Ishikawa (cell line): ENCODE measurements around the gene FAM25A.

ENCODE experiments used
- CEBPB ChIP-seq: IDR thresholded peaks from 2 replicates; pipeline ENCODE4 v1.6.1; 2012
- CREB1 ChIP-seq: IDR thresholded peaks from 2 replicates; pipeline ENCODE4 v1.6.1; 2012; ENCODE audit warnings: low read depth
- EGR1 ChIP-seq: IDR thresholded peaks from 2 replicates; pipeline ENCODE4 v1.6.1; 2012
- EP300 ChIP-seq: IDR thresholded peaks from 2 replicates; pipeline ENCODE4 v1.6.1; 2012; ENCODE audit warnings: borderline replicate concordance
- FOXM1 ChIP-seq: IDR thresholded peaks from 2 replicates; pipeline ENCODE4 v1.6.1; 2012; ENCODE audit warnings: low read depth, borderline replicate concordance
- MAX ChIP-seq: IDR thresholded peaks from 2 replicates; pipeline ENCODE4 v1.6.1; 2012
- NFIC ChIP-seq: IDR thresholded peaks from 2 replicates; pipeline ENCODE4 v1.6.1; 2012
- RAD21 ChIP-seq: IDR thresholded peaks from 2 replicates; pipeline ENCODE4 v1.6.1; 2012; ENCODE audit warnings: low read depth
- REST ChIP-seq: IDR thresholded peaks from 2 replicates; pipeline ENCODE4 v1.6.1; 2012; ENCODE audit warnings: low read depth, mild to moderate bottlenecking
- TAF1 ChIP-seq: IDR thresholded peaks from 2 replicates; pipeline ENCODE4 v1.6.1; 2012; ENCODE audit warnings: low read depth, mild to moderate bottlenecking
- TCF12 ChIP-seq: IDR thresholded peaks from 2 replicates; pipeline ENCODE4 v1.6.1; 2012; ENCODE audit warnings: low read depth
- TEAD4 ChIP-seq: IDR thresholded peaks from 2 replicates; pipeline ENCODE4 v1.6.1; 2012
- USF1 ChIP-seq: IDR thresholded peaks from 2 replicates; pipeline ENCODE4 v1.6.1; 2012
- YY1 ChIP-seq: IDR thresholded peaks from 2 replicates; pipeline ENCODE4 v1.6.1; 2012; ENCODE audit warnings: low read depth
- ZBTB7A ChIP-seq: IDR thresholded peaks from 2 replicates; pipeline ENCODE4 v1.6.1; 2012; ENCODE audit warnings: low read depth

FAM25A gene

GRCh38 chr10:87045434-87045938, 25.4 kb downstream of the FAM25A start:
- TF ChIP-seq YY1 (no peak), TAF1 (no peak), EP300 (no peak), USF1 (no peak), CEBPB (no peak), FOXM1 (no peak), EGR1 (no peak), CREB1 (no peak), ZBTB7A (no peak), MAX (no peak), NFIC (no peak)

DNA sequence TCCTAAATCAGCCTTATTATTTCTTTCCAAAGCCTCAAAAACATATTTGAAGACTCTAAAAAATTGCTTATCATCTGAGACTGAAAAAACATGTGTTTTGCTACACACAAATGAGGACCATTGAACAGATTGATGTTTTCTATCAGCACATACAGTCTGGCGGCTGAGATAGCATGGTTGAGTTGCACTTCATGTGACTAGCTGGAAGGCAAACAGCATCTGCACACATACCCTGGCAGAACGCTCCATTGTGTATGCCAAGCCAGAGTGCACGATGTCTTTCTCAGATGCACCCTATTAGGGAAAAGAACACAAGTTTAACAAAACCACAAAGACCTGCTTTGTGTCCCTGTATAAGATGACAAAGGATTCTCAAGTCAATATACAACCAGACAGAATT, 33.0 kb downstream of the FAM25A start:
- TF ChIP-seq TEAD4 (no peak), REST (no peak), TAF1 (no peak)

- no peak for TF ChIP-seq ZBTB7A
- TF ChIP-seq EP300: no peak
- no peak for TF ChIP-seq NFIC
- TF ChIP-seq RAD21: no peak
- no peak for TF ChIP-seq TCF12
- TF ChIP-seq YY1: no peak
- TF ChIP-seq CEBPB: no peak
- no peak for TF ChIP-seq USF1
- TF ChIP-seq CREB1: no peak
- no peak for TF ChIP-seq FOXM1
- TF ChIP-seq TEAD4: no peak
- no peak for TF ChIP-seq TAF1
- no peak for TF ChIP-seq EGR1
Observed at GRCh38 chr10:87053577-87054181, 33.6 kb downstream of the FAM25A start.

GRCh38 chr10:87054373-87055295, 34.5 kb downstream of the FAM25A start:
- no peak for TF ChIP-seq USF1
- no peak for TF ChIP-seq MAX
- TF ChIP-seq EGR1: no peak
- TF ChIP-seq CEBPB: no peak
- no peak for TF ChIP-seq YY1
- no peak for TF ChIP-seq TAF1

DNA sequence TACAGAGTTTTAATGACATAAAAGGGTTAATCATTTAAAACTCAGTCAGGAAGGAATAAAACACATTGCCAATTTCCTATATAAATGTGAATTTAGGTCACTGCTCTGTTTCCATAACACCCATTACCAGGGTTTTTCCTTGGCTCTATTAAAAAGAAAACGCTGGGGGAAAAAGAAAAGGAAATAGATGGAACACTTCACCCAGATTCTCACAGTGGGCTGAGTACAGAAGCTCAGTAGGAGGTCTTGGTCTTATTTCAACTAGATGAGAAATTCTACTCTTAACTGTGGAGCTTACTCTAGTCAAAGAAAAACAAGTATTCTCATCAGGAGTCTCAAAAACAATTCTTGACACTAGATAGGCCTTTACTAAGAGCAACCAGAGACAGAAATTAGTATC, 38.1 kb downstream of the FAM25A start:
- no peak for TF ChIP-seq RAD21
- no peak for TF ChIP-seq CEBPB
- TF ChIP-seq CREB1: no peak
- no peak for TF ChIP-seq FOXM1
- no peak for TF ChIP-seq EP300
- no peak for TF ChIP-seq TCF12
- no peak for TF ChIP-seq EGR1
- no peak for TF ChIP-seq REST

- no peak for TF ChIP-seq FOXM1
- no peak for TF ChIP-seq CREB1
- TF ChIP-seq CEBPB: no peak
- no peak for TF ChIP-seq TAF1
- no peak for TF ChIP-seq EGR1
- no peak for TF ChIP-seq USF1
- TF ChIP-seq YY1: no peak
- no peak for TF ChIP-seq REST
- no peak for TF ChIP-seq TCF12
Observed at GRCh38 chr10:87059401-87059800, 39.3 kb downstream of the FAM25A start.
